Upper lobe of left lung (tissue), 6 donors: Measurements from ENCODE around the gene AIMP1. TPM values are rescaled to one million over a fixed set of nuclear protein-coding genes. Genes with fewer than 3 reads are reported as not detected.
A peak's percentile ranks its signal among the peaks of the same experiment; 100 is the strongest.

Experiments used
- ATAC-seq, 2 donors: fragments of 200-7000 bp; cut with Tn5 transposase; one replicate each; pipeline ENCODE4 v1.9.1; 2022; ENCODE audit warnings: mild to moderate bottlenecking in 2 of 2, moderate library complexity in 2 of 2; ENCODE audit not compliant: low FRiP score in 2 of 2
- DNase-seq, 2 donors: peaks; one replicate each; pipeline ENCODE4 v3.0.0-alpha.2; 2019 to 2020
- H3K27ac ChIP-seq, 4 donors: fragments of 200-600 bp; sonication (generic); one replicate each; pipeline ENCODE4 v1.5.1; 2016 to 2019
- H3K27me3 ChIP-seq, 4 donors: fragments of 200-600 bp; sonication (generic); one replicate each; pipeline ENCODE4 v1.5.1; 2017 to 2019
- H3K36me3 ChIP-seq, 4 donors: fragments of 200-600 bp; sonication (generic); one replicate each; pipeline ENCODE4 v1.5.1; 2016 to 2019
- H3K4me1 ChIP-seq, 4 donors: fragments of 200-600 bp; sonication (generic); one replicate each; pipeline ENCODE4 v1.5.1; 2018 to 2019
- H3K4me3 ChIP-seq, 4 donors: fragments of 200-600 bp; sonication (generic); one replicate each; pipeline ENCODE4 v1.5.1; 2017 to 2019; ENCODE audit warnings: mild to moderate bottlenecking in 2 of 4, moderate library complexity in 1 of 4
- H3K9me3 ChIP-seq, 4 donors: fragments of 200-600 bp; sonication (generic); one replicate each; pipeline ENCODE4 v1.5.1; 2018 to 2019
- EP300 ChIP-seq, 4 donors: sonication (generic); formaldehyde crosslinking; IDR thresholded peaks; one replicate each; pipeline ENCODE4 v1.5.1; 2017; ENCODE audit warnings: antibody characterized with exemption in 4 of 4, control low read depth in 2 of 4
- POLR2A ChIP-seq, 4 donors: fragments of 450-650 bp; IDR thresholded peaks; one replicate each; pipeline ENCODE4 v1.5.1; 2016 to 2017; ENCODE audit warnings: antibody characterized with exemption in 4 of 4, mild to moderate bottlenecking in 2 of 4
- POLR2AphosphoS5 ChIP-seq, 2 donors: sonication (generic); formaldehyde crosslinking; IDR thresholded peaks; one replicate each; pipeline ENCODE4 v1.5.1; 2017; ENCODE audit warnings: antibody characterized with exemption in 2 of 2
- WGBS, 2 donors: methylation state at CpG; one replicate each; pipeline ENCODE4 v1.1.5; 2017 to 2018; 5-methylcytosine and 5-hydroxymethylcytosine counted together
- total RNA-seq, 6 donors: library from RNA; depleted of rRNA in 4 of 6; stranded (reverse); fragments of >200 nt in 4 of 6; gene quantifications; one replicate each; pipeline versions ENCODE4 v1.1.0 to v1.2.1, GENCODE V29; 2016 to 2021
- TF ChIP-seq, protein P1 (sequence below), 6 experiments: fragments of 450-650 bp in 4 of 6; fragments of 200-600 bp in 2 of 6; sonication (generic) in 2 of 6; IDR thresholded peaks; one replicate each; pipeline ENCODE4 v1.5.1; 2016 to 2019; ENCODE audit warnings: antibody characterized with exemption in 6 of 6
- donor health status: DM: no; HTN: no; CAD: no; lungs with moderate emphysema.
- donor health status: DM: no; HTN: yes; CAD: no; lungs with severe emphysema.

Gene AIMP1
- total RNA-seq, 6 donors from 2014 or later, result 9.4 to 38.5 (median 28.4) TPM

DNA sequence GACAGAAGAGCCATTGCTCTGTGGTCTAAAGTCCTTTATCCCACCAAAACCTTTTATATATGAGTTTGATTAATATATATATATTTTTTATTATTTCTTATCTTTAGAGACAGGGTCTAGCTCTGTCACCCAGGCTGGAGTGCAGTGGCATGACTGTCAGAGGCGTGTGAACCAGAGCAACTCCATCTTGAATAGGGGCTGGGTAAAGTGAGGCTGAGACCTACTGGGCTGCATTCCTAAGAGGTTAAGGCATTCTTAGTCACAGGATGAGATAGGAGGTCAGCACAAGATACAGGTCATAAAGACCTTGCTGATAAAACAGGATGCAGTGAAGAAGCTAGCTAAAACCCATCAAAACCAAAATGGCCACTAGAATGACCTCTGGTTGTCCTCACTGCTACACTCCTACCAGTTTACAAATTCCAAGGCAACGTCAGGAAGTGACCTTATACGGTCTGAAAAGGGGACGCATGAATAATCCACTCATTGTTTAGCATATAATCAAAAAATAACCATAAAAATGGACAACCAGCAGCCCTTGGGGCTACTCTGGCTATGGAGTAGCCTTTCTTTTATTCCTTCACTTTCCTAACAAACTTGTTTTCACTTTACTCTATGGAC, 10.8 kb upstream of the AIMP1 start:
- WGBS, 2 donors, result 92 to 95% methylated on average over 4 of the region's 4 CpGs
- no peaks in the 10 kb centered on the region for H3K27me3 ChIP-seq
- no peak for ATAC-seq
- peaks cover 0 to 9% (median 2%) of the 10 kb centered on the region in 4 donors for H3K36me3 ChIP-seq
- TF ChIP-seq EP300 (IDR thresholded peaks at IDR 0.05), result no peak
- TF ChIP-seq POLR2A (IDR thresholded peaks at IDR 0.05), result no peak
- TF ChIP-seq, protein P1, sequence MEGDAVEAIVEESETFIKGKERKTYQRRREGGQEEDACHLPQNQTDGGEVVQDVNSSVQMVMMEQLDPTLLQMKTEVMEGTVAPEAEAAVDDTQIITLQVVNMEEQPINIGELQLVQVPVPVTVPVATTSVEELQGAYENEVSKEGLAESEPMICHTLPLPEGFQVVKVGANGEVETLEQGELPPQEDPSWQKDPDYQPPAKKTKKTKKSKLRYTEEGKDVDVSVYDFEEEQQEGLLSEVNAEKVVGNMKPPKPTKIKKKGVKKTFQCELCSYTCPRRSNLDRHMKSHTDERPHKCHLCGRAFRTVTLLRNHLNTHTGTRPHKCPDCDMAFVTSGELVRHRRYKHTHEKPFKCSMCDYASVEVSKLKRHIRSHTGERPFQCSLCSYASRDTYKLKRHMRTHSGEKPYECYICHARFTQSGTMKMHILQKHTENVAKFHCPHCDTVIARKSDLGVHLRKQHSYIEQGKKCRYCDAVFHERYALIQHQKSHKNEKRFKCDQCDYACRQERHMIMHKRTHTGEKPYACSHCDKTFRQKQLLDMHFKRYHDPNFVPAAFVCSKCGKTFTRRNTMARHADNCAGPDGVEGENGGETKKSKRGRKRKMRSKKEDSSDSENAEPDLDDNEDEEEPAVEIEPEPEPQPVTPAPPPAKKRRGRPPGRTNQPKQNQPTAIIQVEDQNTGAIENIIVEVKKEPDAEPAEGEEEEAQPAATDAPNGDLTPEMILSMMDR (IDR thresholded peaks at IDR 0.05), result no peak
- no peak for TF ChIP-seq POLR2AphosphoS5 (IDR thresholded peaks at IDR 0.05)
- H3K9me3 ChIP-seq, result no peaks in the 10 kb centered on the region
- DNase-seq, result no peak
- no peak overlapping the region for H3K4me3 ChIP-seq
- H3K4me1 ChIP-seq, result no peaks in the 10 kb centered on the region
- H3K27ac ChIP-seq, result no peak overlapping the region

- H3K27me3 ChIP-seq, result no peaks in the 10 kb centered on the region
- TF ChIP-seq POLR2AphosphoS5 (IDR thresholded peaks at IDR 0.05) (no peak), EP300 (IDR thresholded peaks at IDR 0.05) (no peak), POLR2A (IDR thresholded peaks at IDR 0.05) (no peak)
- TF ChIP-seq, protein P1 (IDR thresholded peaks at IDR 0.05), result no peak
- no peaks in the 10 kb centered on the region for H3K4me1 ChIP-seq
- peaks cover 0 to 9% (median 2%) of the 10 kb centered on the region in 4 donors for H3K36me3 ChIP-seq
- H3K27ac ChIP-seq, result no peak overlapping the region
- no peaks in the 10 kb centered on the region for H3K9me3 ChIP-seq
- no peak overlapping the region for H3K4me3 ChIP-seq
- no peak for DNase-seq
- ATAC-seq, result no peak
These were observed 9.8 kb upstream of the AIMP1 start for GRCh38 chr4:106306561-106306960.

DNA sequence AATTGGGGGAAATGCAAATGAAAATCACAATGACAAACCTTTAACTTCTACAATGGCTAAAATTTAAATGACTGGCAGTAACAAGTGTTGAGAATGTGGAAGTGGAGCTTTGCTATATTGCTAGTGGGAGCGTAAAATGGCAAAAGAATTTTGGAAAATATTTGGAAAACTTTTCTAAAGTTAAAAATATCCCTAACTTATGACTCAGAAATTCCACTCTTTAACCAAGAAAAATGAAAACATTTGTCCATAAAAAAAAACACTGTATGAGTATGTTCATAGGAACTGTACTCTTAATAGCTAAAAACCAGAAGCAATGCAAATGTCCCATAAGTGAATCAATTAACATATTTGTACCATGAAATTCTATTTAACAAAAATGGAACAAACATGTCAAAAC, 4.0 kb upstream of the AIMP1 start:
- Histone ChIP-seq H3K4me3 (no peak overlapping the region), H3K9me3 (no peaks in the 10 kb centered on the region), H3K27ac (no peak overlapping the region), H3K36me3 (peaks cover 0 to 7% (median 2%) of the 10 kb centered on the region in 4 donors), H3K4me1 (peaks cover 10 to 20% (median 12%) of the 10 kb centered on the region in 4 donors), H3K27me3 (no peaks in the 10 kb centered on the region)
- TF ChIP-seq, protein P1 (IDR thresholded peaks at IDR 0.05), result no peak
- TF ChIP-seq EP300 (IDR thresholded peaks at IDR 0.05), result no peak
- TF ChIP-seq POLR2A (IDR thresholded peaks at IDR 0.05), result no peak
- WGBS, 2 donors, result 77 to 86% methylated on average over 1 of the region's 1 CpG
- DNase-seq (no peak), ATAC-seq (no peak)

- Histone ChIP-seq H3K27ac (no peak overlapping the region), H3K36me3 (peaks cover 0 to 4% (median 2%) of the 10 kb centered on the region in 4 donors), H3K9me3 (no peaks in the 10 kb centered on the region), H3K27me3 (no peaks in the 10 kb centered on the region), H3K4me1 (peaks cover 17 to 27% (median 19%) of the 10 kb centered on the region in 4 donors), H3K4me3 (no peak overlapping the region)
- 81 to 89% methylated on average over 3 of the region's 3 CpGs for WGBS, 2 donors
- ATAC-seq, result no peak
- DNase-seq, result no peak
- TF ChIP-seq POLR2AphosphoS5 (IDR thresholded peaks at IDR 0.05), result no peak
- no peak for TF ChIP-seq EP300 (IDR thresholded peaks at IDR 0.05)
- TF ChIP-seq POLR2A (IDR thresholded peaks at IDR 0.05), result no peak
- TF ChIP-seq, protein P1 (IDR thresholded peaks at IDR 0.05), result no peak
These were observed 3.3 kb upstream of the AIMP1 start for GRCh38 chr4:106312997-106313522.

DNA sequence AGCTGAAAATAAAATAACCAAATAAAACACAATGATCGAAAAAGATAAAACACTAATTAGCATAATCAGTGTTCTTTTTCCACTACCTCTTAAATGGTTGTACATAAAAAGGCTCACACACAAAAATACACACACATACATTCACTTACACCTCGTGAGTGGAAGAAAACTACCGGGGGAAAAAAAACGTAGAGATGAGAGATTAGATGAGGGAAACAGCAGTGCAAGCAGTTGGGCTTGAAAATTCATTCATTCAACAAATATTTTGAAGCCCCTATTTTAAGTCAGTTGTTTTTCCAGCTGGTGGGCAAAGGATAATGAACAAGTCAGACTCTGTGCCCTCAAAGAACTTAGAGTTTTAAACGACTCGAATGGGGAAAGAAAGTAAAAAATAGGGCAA, 1.4 kb upstream of the AIMP1 start:
- H3K36me3 ChIP-seq, result no peaks in the 10 kb centered on the region
- TF ChIP-seq EP300 (IDR thresholded peaks at IDR 0.05) (no peak), POLR2AphosphoS5 (IDR thresholded peaks at IDR 0.05) (no peak), POLR2A (IDR thresholded peaks at IDR 0.05) (no peak)
- TF ChIP-seq, protein P1 (IDR thresholded peaks at IDR 0.05), result no peak
- H3K9me3 ChIP-seq, result no peaks in the 10 kb centered on the region
- H3K4me1 ChIP-seq, result peaks cover 22 to 33% (median 24%) of the 10 kb centered on the region in 4 donors
- peak overlapping the region; percentile 91 to 98 (median 96) for H3K27ac ChIP-seq
- WGBS, 2 donors, result 34 to 39% methylated on average over 6 of the region's 6 CpGs
- H3K4me3 ChIP-seq, result peak overlapping the region in 3 of 4 donors; percentile 62 to 78 (median 66)
- DNase-seq (no peak), ATAC-seq (no peak)
- H3K27me3 ChIP-seq, result no peaks in the 10 kb centered on the region
